ENCODE measurements around the gene ALG3.
"Not testable (repeated sequence)": the region's sequence is repeated elsewhere in the genome, so short reads cannot be mapped to it uniquely, and the experiment has no call there.

ALG3 gene

DNA sequence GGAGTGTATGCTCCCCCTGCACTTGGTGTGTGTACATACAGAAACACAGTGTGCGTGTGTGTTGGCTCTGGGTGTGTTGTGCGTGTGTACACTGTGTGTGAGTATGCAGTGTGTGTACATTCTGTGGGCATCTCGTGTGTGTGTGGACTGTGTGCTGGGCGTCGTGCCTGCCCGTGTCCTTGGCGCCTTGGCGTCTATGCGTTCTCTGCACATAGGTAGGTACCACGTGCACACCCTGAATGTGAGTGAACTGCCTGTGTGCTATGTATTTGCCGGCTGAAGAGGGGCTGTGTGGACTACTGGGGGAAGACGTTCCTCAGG, 26.6 kb upstream of the ALG3 start:
- TF ChIP-seq, protein P1, sequence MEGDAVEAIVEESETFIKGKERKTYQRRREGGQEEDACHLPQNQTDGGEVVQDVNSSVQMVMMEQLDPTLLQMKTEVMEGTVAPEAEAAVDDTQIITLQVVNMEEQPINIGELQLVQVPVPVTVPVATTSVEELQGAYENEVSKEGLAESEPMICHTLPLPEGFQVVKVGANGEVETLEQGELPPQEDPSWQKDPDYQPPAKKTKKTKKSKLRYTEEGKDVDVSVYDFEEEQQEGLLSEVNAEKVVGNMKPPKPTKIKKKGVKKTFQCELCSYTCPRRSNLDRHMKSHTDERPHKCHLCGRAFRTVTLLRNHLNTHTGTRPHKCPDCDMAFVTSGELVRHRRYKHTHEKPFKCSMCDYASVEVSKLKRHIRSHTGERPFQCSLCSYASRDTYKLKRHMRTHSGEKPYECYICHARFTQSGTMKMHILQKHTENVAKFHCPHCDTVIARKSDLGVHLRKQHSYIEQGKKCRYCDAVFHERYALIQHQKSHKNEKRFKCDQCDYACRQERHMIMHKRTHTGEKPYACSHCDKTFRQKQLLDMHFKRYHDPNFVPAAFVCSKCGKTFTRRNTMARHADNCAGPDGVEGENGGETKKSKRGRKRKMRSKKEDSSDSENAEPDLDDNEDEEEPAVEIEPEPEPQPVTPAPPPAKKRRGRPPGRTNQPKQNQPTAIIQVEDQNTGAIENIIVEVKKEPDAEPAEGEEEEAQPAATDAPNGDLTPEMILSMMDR (IDR thresholded peaks at IDR 0.05; ENCODE audit: control insufficient read depth, extremely low read depth, insufficient read depth), result no peak
- no peak for DNase-seq (ENCODE audit: low read depth)
- no peak overlapping the region for H3K4me3 ChIP-seq (ENCODE audit: low read depth, low read length)

DNA sequence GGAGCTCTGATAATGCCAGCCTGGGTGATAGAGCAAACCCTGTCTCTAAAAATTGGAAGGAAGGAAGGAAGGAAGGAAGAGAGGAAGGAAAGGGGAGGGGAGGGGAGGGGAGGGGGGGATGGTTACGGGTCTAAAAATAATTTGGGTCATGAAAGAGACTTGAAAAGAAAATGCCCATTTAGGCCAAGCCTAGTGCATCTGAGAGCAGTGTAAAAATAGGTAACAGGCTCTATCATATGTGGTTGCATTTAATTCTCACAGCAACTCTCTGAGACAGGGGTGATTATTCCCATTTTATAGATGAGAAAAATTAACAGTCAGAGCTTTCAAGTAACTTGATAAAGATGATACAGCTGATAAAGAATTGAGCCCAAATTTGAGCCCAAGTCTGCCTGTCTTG, 23.5 kb upstream of the ALG3 start:
- DNase-seq (ENCODE audit: low read depth), result no peak
- H3K4me3 ChIP-seq (ENCODE audit: low read depth, low read length), result no peak overlapping the region
- TF ChIP-seq, protein P1 (IDR thresholded peaks at IDR 0.05; ENCODE audit: control insufficient read depth, extremely low read depth, insufficient read depth), result no peak

DNA sequence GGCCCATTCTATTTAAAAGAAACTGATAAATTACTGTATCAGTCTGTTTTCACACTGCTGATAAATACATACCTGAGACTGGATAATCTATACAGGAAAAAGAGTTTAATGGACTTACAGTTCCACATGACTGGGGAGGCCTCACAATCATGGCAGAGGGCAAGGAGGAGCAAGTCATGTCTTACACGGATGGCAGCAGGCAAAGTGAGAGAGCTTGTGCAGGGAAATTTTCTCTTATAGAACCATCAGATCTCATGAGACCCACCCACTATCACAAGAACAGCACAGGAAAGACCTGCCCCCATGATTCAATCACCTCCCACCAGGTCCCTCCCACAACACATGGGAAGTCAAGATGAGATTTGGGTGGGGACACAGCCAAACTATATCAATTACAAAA, 18.5 kb upstream of the ALG3 start:
- not testable (repeated sequence) for DNase-seq (ENCODE audit: low read depth)

DNA sequence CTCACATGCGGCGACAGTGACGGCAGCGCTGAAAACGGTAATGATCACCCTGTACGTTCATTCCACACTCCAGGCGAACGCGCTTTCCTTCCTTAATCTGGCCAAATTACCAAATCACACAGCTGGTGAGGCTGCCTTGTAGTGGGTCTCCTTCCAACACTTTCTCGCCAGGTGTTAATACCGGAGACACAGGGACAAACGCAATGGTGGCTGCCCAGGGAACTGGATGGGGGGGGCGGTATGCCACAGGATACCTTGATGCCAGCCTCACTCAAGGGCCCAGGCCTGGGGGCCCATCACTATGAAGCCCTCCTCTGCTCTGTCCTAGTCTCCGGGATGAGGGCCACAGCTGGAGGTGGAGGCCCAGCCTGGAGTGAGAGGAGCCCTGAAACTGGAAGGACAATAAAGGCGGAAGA, 14.0 kb upstream of the ALG3 start:
- no peak overlapping the region for H3K4me3 ChIP-seq (ENCODE audit: low read depth, low read length)
- TF ChIP-seq, protein P1 (IDR thresholded peaks at IDR 0.05; ENCODE audit: control insufficient read depth, extremely low read depth, insufficient read depth), result no peak
- DNase-seq (ENCODE audit: low read depth), result no peak

More for the DNA sequence above, 18.5 kb upstream of the ALG3 start:
- H3K4me3 ChIP-seq (ENCODE audit: low read depth, low read length), result not testable (repeated sequence)

DNA sequence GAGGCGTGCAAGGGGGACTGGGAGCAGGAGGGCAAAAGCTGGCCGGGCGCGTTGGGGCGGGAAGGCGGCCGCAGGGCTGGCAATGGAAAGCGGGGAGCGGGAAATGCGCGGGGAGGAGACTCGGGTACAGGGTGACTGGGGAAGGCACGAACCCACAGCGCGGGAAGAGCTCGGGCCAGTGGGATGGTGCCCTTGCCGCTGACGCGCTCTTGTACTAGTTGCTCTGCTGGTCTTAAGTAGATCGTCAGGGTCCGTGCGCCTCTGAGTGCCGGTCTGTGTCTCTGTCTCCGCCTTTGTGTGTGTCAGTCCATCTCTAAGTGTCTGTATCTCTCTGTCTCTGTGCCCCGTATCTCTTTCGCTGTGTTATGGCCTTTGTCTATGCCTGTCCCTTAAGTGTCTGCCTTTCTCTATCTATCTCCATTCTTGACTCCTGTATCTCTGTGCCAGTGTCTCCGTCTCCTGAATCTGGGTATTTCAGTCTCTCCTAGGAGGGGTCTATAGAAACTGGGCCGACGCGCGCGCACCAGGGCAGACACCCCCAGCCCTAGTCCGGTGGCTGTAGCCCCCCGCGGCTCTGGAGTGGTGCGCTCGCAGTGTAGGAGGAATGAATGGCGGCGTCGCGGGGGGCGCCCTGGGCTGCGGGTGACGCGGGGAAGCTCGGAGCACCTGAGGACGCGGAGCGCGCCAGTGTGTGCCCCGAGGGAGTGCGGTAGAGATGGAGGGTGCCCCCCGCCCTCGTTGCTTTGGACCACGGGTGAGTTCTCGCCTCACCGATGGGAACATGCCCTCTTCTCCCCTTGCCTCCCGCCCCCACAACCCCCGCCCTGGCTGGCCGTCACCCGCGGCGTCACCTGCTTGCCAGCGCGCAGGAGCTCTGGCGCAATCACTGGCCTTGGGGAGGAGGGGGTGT, 13.3 kb upstream of the ALG3 start:
- DNase-seq (ENCODE audit: low read depth), result no peak
- peak overlapping the region; percentile 58 for H3K4me3 ChIP-seq (ENCODE audit: low read depth, low read length)
- TF ChIP-seq, protein P1 (IDR thresholded peaks at IDR 0.05; ENCODE audit: control insufficient read depth, extremely low read depth, insufficient read depth), result no peak

DNA sequence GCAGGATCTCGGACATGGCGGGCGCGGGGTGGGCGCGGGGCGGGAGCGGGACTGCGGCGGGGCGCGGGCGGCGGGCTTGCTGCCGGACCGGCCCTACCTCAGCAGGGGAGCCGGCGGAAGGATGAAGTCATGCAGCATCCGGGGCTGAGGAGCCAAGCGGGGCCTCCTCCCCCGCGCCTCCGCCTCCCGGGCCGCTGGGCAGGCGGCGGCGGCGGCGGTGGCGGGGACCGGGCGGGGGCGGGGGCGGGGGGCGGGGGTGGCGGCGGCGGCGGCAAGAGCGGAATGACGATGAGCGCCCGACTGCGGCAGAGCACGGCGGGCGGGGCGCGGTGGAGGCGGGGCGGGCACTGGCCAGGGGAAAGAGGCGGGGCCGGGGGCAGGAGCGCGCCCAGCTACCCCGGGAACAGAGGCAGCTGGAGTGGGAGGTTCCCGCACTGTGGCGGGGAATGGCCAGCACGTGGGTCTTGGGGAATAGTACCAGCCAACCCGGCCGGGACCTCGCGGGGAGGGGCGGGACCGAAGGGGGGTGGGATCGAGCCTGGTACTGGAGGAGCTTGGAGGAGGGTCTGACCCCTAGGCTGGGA, 12.6 kb upstream of the ALG3 start, which contains the start of gene CAMK2N2:
CAMK2N2 (minus strand) TSS at position 284 of the 584 bp plus-strand sequence; CDS start at position 16, 268 bp downstream.
- H3K4me3 ChIP-seq (ENCODE audit: low read depth, low read length), result peak within 1 kb of the TSS; percentile 58
- TF ChIP-seq, protein P1 (IDR thresholded peaks at IDR 0.05; ENCODE audit: control insufficient read depth, extremely low read depth, insufficient read depth), result no peak
- peak; percentile 64 for DNase-seq (ENCODE audit: low read depth)

DNA sequence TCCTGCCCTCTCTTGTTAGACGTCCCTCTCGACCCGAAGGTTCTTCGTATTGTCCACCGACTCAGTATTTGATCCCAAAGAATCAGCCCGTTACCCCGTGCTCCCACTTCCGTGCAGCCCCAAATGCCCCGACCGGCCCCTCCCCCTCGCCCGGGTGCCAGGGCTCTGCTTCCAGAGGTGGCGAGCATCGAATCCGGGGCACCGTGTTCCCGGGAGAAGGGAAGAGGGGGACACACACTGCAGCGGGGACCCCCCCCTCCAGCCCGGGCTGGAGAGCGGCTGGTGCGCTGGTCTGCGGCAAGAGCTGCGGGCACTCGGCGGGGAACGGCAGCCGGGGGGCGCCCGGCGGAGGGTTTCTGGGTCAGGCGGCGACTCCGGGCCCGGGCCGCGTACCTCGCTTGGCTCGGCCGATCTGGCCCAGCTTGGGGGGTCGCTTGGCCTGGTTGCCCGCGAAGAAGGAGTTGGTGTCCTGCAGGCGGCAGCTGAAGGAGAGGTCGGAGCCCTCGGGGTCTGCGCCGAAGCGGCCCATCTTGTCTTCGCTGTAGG, 12.0 kb upstream of the ALG3 start:
- H3K4me3 ChIP-seq (ENCODE audit: low read depth, low read length), result peak overlapping the region; percentile 58
- TF ChIP-seq, protein P1 (IDR thresholded peaks at IDR 0.05; ENCODE audit: control insufficient read depth, extremely low read depth, insufficient read depth), result no peak
- DNase-seq (ENCODE audit: low read depth), result no peak

All from LNCaP clone FGC (cell line).